Measurements from ENCODE around the gene NT5DC1. TPM values are rescaled to one million over a fixed set of nuclear protein-coding genes. Genes with fewer than 3 reads are reported as not detected.

Gene NT5DC1
- total RNA-seq, 1 donor from 2014 or later: 49.7 TPM

- peaks cover 3% of the 10 kb centered on the region for H3K4me1 ChIP-seq
- intact Hi-C loops (cut with DNase I): no loop called here
- no peaks in the 10 kb centered on the region for H3K27me3 ChIP-seq
- H3K36me3 ChIP-seq: peaks cover 76% of the 10 kb centered on the region
- no peak overlapping the region for H3K4me3 ChIP-seq
- DNase-seq (no peak), ATAC-seq (peak; percentile 72)
- H3K27ac ChIP-seq: no peak overlapping the region
- no peaks in the 10 kb centered on the region for H3K9me3 ChIP-seq
- peak; percentile 42 for TF ChIP-seq CTCF (IDR thresholded peaks at IDR 0.05)
Observed at GRCh38 chr6:116111552-116112528, 11.2 kb downstream of the NT5DC1 start.

GRCh38 chr6:116113386-116113785 is 12.7 kb downstream of the NT5DC1 start:
- Histone ChIP-seq H3K9me3 (no peaks in the 10 kb centered on the region), H3K36me3 (peaks cover 87% of the 10 kb centered on the region), H3K27me3 (no peaks in the 10 kb centered on the region), H3K27ac (no peak overlapping the region), H3K4me1 (no peaks in the 10 kb centered on the region), H3K4me3 (no peak overlapping the region)
- no peak for ATAC-seq
- intact Hi-C loops (cut with DNase I): no loop called here
- no peak for TF ChIP-seq CTCF (IDR thresholded peaks at IDR 0.05)
- DNase-seq: no peak

GRCh38 chr6:116115781-116116180 is 15.1 kb downstream of the NT5DC1 start:
- no peaks in the 10 kb centered on the region for H3K27me3 ChIP-seq
- intact Hi-C loops (cut with DNase I): no loop called here
- H3K9me3 ChIP-seq: no peaks in the 10 kb centered on the region
- no peak overlapping the region for H3K27ac ChIP-seq
- DNase-seq: no peak
- peak; percentile 32 for TF ChIP-seq CTCF (IDR thresholded peaks at IDR 0.05)
- no peak overlapping the region for H3K4me3 ChIP-seq
- H3K4me1 ChIP-seq: no peaks in the 10 kb centered on the region
- H3K36me3 ChIP-seq: peaks cover 70% of the 10 kb centered on the region
- ATAC-seq: no peak

- DNase-seq (no peak), ATAC-seq (no peak)
- Histone ChIP-seq H3K36me3 (peaks cover 44% of the 10 kb centered on the region), H3K9me3 (no peaks in the 10 kb centered on the region), H3K4me1 (no peaks in the 10 kb centered on the region), H3K27me3 (no peaks in the 10 kb centered on the region), H3K4me3 (no peak overlapping the region), H3K27ac (no peak overlapping the region)
- no peak for TF ChIP-seq CTCF (IDR thresholded peaks at IDR 0.05)
- intact Hi-C loops (cut with DNase I): no loop called here
Observed at GRCh38 chr6:116118608-116119007, 18.0 kb downstream of the NT5DC1 start.

GRCh38 chr6:116120430-116120829 is 19.8 kb downstream of the NT5DC1 start:
- no peak for DNase-seq
- peak; percentile 10 for ATAC-seq
- no peak for TF ChIP-seq CTCF (IDR thresholded peaks at IDR 0.05)

More at GRCh38 chr6:116120430-116120829, 19.8 kb downstream of the NT5DC1 start:
- no peak overlapping the region for H3K27ac ChIP-seq
- H3K9me3 ChIP-seq: no peaks in the 10 kb centered on the region
- no peak overlapping the region for H3K4me3 ChIP-seq
- intact Hi-C loops (cut with DNase I): no loop called here
- H3K4me1 ChIP-seq: no peaks in the 10 kb centered on the region
- H3K36me3 ChIP-seq: peaks cover 29% of the 10 kb centered on the region
- no peaks in the 10 kb centered on the region for H3K27me3 ChIP-seq

Measured in upper lobe of right lung (tissue), 1 donor.